GM10248 (cell line): Measurements from ENCODE around the gene HOXA7.

Experiments used
- CTCF ChIA-PET: fragments of 300-600 bp; sonication (Branson Sonifier 250); formaldehyde crosslinking; extraction: SDS; loops from one replicate; lab custom pipeline; 2021; ENCODE audit warnings: antibody characterized with exemption; lab: Yijun Ruan, JAX
- POLR2A ChIA-PET: fragments of 350-650 bp; sonication (Branson Sonifier 250); formaldehyde crosslinking; extraction: SDS; loops from one replicate; lab custom pipeline; 2020; ENCODE audit warnings: antibody characterized with exemption; lab: Yijun Ruan, JAX
- DNase-seq: peaks from one replicate; pipeline ENCODE4 v3.0.0; 2012; ENCODE audit errors: extremely low spot score
- TF ChIP-seq, protein P1 (sequence below): IDR thresholded peaks from 2 replicates; pipeline ENCODE4 v1.5.1; 2012; ENCODE audit warnings: mild to moderate bottlenecking, low read depth; ENCODE audit errors: extremely low read depth, missing control alignments, control extremely low read depth

HOXA7 gene

DNA sequence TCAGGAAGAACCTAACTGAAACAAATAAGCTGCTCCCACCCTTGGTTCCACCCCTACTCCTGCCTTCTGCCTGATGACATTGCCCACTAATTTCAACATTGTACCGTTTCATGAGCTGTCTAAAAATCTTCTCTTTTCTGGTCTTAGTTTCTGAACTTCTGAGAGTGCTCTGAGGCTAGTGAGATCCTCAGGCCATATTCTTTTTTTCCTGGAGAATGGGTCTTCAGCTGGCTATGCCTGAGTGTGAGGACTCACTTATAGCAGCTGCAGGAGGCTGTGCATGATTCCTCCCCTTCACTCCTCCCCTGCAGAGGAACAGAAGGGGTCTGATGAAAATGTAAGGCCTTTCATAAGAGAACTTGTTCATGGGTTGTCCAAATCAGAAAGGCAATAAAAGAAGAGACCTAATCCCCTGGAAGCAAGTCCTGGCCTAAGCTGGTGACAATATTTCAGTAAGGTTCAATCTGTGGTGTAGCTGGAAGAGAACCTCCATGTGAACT lies 37.0 kb downstream of the HOXA7 start:
- TF ChIP-seq, protein P1, sequence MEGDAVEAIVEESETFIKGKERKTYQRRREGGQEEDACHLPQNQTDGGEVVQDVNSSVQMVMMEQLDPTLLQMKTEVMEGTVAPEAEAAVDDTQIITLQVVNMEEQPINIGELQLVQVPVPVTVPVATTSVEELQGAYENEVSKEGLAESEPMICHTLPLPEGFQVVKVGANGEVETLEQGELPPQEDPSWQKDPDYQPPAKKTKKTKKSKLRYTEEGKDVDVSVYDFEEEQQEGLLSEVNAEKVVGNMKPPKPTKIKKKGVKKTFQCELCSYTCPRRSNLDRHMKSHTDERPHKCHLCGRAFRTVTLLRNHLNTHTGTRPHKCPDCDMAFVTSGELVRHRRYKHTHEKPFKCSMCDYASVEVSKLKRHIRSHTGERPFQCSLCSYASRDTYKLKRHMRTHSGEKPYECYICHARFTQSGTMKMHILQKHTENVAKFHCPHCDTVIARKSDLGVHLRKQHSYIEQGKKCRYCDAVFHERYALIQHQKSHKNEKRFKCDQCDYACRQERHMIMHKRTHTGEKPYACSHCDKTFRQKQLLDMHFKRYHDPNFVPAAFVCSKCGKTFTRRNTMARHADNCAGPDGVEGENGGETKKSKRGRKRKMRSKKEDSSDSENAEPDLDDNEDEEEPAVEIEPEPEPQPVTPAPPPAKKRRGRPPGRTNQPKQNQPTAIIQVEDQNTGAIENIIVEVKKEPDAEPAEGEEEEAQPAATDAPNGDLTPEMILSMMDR: no peak
- ChIA-PET POLR2A (no interaction called here), CTCF (interaction anchor here (1.3 to 1.4 kb wide), 3 partner anchors 9 to 14 kb away, joined by 3 read pairs; no protein-coding TSS in a partner anchor)
- no peak for DNase-seq

DNA sequence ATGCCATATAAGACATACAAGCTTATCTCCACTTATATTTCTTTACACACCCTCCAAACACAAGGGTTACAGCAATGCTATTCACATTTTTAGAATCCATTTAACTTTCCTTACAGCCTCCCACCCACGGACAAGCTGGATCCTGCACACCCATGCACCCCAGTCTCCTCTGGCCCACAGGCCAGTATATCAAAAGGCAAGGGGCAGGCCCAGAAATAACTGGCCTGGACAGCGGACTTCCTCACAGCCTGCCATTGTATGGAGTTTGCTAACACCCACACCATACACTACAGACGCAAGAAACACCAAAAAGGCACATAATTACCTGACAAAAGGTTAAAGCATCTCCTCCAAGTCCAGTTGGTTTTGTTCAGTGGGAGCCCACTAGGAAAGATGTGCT lies 37.9 kb downstream of the HOXA7 start:
- ChIA-PET CTCF (interaction anchor here (1.3 kb wide), 1 partner anchor 9 kb away, joined by 3 read pairs; no protein-coding TSS in a partner anchor), POLR2A (no interaction called here)
- DNase-seq: no peak
- TF ChIP-seq, protein P1: no peak

DNA sequence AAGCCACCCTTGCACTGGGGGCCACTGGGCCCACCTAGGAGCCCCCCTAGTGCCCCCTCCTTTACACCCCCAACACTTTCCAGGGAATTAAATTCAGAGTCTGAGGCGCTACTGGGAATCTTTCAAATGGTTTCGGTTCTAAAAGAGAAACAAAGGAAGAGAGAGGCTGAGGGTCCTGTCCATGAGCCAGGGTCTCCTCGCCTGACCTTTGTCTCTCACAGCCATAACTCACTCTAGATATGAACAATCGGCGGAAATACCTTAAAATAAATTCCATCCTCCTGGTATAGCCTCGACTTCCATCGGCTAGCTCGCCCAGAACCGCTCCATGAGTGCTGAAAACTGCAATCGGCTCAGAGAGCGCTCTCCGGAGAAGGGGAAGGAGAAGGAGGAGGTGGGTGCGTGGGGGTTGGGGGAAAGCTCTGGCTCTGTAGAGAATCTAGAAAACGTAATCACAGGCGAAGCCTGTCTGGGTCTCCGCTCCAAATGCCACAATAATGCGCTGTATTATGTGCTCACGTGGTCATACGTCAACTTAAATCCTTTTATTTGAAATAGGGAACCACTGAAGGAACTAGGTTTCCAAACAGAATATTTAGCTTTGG lies 38.5 kb downstream of the HOXA7 start:
- CTCF ChIA-PET: no interaction called here
- no peak for DNase-seq
- POLR2A ChIA-PET: no interaction called here
- TF ChIP-seq, protein P1: no peak

DNA sequence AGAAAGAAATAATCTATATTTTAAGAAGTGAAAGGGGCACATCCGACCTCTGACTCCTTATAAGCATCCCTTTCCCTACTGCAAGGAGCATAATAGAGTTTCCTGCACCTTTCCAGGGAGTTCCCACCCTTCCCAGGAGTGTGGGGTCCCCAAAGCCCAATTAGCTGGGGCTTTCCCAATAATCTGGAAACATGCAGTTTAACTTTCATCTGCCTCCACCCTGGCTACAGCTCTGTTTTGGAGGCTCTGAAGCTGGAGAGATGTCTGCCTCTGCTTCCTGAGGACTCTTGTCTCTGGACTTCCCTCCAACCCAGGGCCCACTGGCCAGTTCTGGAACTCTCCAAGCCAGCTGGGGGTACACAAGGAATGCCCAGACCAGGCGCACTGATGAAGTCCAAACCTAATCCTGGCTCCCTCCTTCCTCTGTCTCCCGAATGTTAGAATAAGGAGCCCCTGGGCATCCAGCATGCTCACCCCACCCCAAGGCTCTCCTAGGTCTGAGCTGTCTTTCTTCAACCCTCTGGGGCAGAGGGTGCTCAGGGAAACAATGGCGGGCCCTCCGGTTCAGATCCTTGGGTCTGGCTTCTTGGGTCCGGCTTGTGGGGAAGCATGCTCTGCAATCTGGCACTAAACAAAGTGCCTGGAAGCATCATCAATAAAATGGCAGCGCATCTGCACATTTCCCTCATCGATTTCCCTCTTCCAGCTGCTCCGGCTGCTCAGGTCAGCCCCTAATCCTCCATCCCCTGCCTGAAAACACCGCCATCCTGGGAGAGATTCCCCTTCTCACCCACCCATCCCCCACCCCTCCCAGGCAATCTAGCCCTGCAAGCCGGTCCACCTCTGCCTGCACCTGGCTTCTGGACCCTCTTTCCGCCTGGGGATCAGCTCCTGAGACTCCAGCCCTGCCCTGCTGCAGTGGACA lies 39.3 kb downstream of the HOXA7 start:
- ChIA-PET CTCF (no interaction called here), POLR2A (no interaction called here)
- no peak for DNase-seq
- TF ChIP-seq, protein P1: no peak

DNA sequence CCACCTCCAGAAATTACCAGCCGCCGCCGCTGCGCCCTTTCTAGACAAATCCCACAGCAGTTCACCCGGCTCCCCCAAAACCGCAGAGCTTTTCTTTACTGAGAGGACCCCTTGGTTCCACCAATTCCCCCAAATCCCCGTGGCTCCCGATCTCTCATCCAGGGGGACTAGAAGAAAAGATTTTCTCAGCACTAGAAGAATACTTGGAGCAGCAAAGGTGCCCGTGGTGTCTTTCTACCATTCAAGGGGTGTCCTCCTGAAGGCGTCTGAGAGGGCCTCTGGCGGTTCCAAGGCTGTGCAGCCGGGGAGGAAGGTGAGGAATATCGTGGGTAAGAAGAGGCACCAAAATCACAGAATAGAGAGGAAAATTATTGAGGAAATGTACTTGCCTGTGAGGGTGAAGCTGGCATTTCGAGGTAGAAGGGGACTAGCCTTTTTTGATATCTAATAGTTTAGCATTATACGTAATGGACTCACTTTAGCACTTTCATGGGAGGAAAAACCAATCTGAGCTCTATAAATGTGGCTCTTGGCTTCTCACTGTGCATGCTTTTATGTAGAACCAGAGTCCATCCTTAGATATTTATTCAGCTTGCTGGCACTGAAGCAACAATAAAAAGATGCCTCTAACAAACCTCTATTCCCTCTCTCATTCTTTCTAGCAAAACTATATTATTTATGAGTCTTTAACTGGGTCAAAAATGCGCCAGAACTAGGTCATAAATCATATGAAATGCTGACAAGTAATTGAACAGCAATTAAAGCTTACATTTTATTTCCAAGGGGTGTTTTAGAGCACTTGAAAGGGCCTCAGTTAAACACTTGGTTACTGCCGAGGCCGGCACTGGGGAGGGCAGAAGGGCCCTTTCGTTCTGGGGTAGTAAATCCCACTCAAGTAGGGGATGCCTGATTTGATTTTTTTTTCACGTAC lies 40.2 kb downstream of the HOXA7 start:
- DNase-seq: no peak
- ChIA-PET POLR2A (no interaction called here), CTCF (no interaction called here)
- TF ChIP-seq, protein P1: no peak
